Smooth muscle cell (in vitro differentiated cells): ENCODE results near the gene PREX1. TPM values are rescaled to one million over a fixed set of nuclear protein-coding genes. Genes with fewer than 3 reads are reported as not detected.

Experiments
- DNase-seq: peaks from one replicate; lab custom pipeline; 2025; ENCODE audit not compliant: unreplicated experiment; lab: John Stamatoyannopoulos, UW
- H2AFZ ChIP-seq: fragments of 200-600 bp; sonication (generic); 2 replicates; pipeline ENCODE4 v1.6.0; 2016; ENCODE audit warnings: antibody characterized with exemption, low read depth, mild to moderate bottlenecking
- H3F3A ChIP-seq: fragments of 200-600 bp; sonication (generic); 2 replicates; pipeline ENCODE4 v1.6.0; 2017; ENCODE audit warnings: antibody characterized with exemption, low read depth
- H3K27ac ChIP-seq: fragments of 200-600 bp; sonication (generic); 2 replicates; pipeline ENCODE4 v1.5.1; 2016; ENCODE audit warnings: low read depth, mild to moderate bottlenecking
- H3K27me3 ChIP-seq: fragments of 200-600 bp; sonication (generic); 2 replicates; pipeline ENCODE4 v1.6.1; 2016; ENCODE audit warnings: low read depth, mild to moderate bottlenecking
- H3K36me3 ChIP-seq: fragments of 200-600 bp; sonication (generic); 2 replicates; pipeline ENCODE4 v1.5.1; 2016; ENCODE audit warnings: low read depth
- H3K4me1 ChIP-seq: fragments of 200-600 bp; sonication (generic); 2 replicates; pipeline ENCODE4 v1.5.1; 2016; ENCODE audit warnings: low read depth
- H3K4me2 ChIP-seq: fragments of 200-600 bp; sonication (generic); 2 replicates; pipeline ENCODE4 v1.6.0; 2016; ENCODE audit warnings: mild to moderate bottlenecking
- H3K4me3 ChIP-seq: fragments of 200-600 bp; sonication (generic); 2 replicates; pipeline ENCODE4 v1.5.1; 2016; ENCODE audit warnings: mild to moderate bottlenecking
- H3K79me2 ChIP-seq: fragments of 200-600 bp; sonication (generic); 2 replicates; pipeline ENCODE4 v1.6.0; 2016; ENCODE audit warnings: low read depth, mild to moderate bottlenecking
- H3K9ac ChIP-seq: fragments of 200-600 bp; sonication (generic); 2 replicates; pipeline ENCODE4 v1.6.0; 2016; ENCODE audit warnings: low read depth
- H3K9me3 ChIP-seq: fragments of 200-600 bp; sonication (generic); replicated peaks from 2 replicates; pipeline ENCODE4 v1.5.1; 2016; ENCODE audit warnings: low read depth
- H4K20me1 ChIP-seq: fragments of 200-600 bp; sonication (generic); 2 replicates; pipeline ENCODE4 v1.6.0; 2016; ENCODE audit warnings: low read depth
- CTCF ChIP-seq: fragments of 200-600 bp; sonication (generic); IDR thresholded peaks from 2 replicates; pipeline ENCODE4 v1.5.1; 2017; ENCODE audit warnings: borderline replicate concordance, mild to moderate bottlenecking, antibody characterized with exemption; ENCODE audit not compliant: insufficient read depth, poor library complexity, severe bottlenecking
- WGBS: methylation state at CpG from one replicate; pipeline ENCODE4 v1.1.7; 2016; ENCODE audit warnings: low lambda C conversion rate; 5-methylcytosine and 5-hydroxymethylcytosine counted together
- polyA plus RNA-seq: library from polyadenylated mRNA; unstranded; fragments of >200 nt; fragmentation: Nextera tagmentation; extraction: Ambion mirVana; gene quantifications from 2 replicates; pipeline ENCODE4 v1.2.1, GENCODE V29; 2016
- total RNA-seq: library from RNA; depleted of rRNA; stranded (reverse); fragments of >200 nt; gene quantifications from 2 replicates; pipeline ENCODE4 v1.2.3, GENCODE V29; 2014

PREX1 gene
- total and polyA plus RNA-seq, 2 experiments from 2014 or later = 0.04 to 0.30 TPM

GRCh38 chr20:48678421-48678820 is 149.4 kb downstream of the PREX1 start:
- WGBS = 95% methylated on average over 5 of the region's 5 CpGs
- no peak overlapping the region for H3K4me3 ChIP-seq
- H3K27ac ChIP-seq = no peak overlapping the region
- DNase-seq = no peak
- no peaks in the 10 kb centered on the region for H4K20me1 ChIP-seq
- no peaks in the 10 kb centered on the region for H3K27me3 ChIP-seq
- peaks cover 16% of the 10 kb centered on the region for H3K4me1 ChIP-seq
- no peak overlapping the region for H3K4me2 ChIP-seq
- H2AFZ ChIP-seq = no peak overlapping the region
- H3K79me2 ChIP-seq = no peaks in the 10 kb centered on the region
- TF ChIP-seq CTCF = no peak
- H3F3A ChIP-seq = no peaks in the 10 kb centered on the region
- H3K9me3 ChIP-seq = no peaks in the 10 kb centered on the region
- H3K36me3 ChIP-seq = no peaks in the 10 kb centered on the region
- H3K9ac ChIP-seq = no peak overlapping the region

- 93% methylated on average over 12 of the region's 12 CpGs for WGBS
- H3K36me3 ChIP-seq = no peaks in the 10 kb centered on the region
- H3K9me3 ChIP-seq = no peaks in the 10 kb centered on the region
- no peak overlapping the region for H3K27ac ChIP-seq
- H3K4me3 ChIP-seq = no peak overlapping the region
- H4K20me1 ChIP-seq = no peaks in the 10 kb centered on the region
- no peaks in the 10 kb centered on the region for H3F3A ChIP-seq
- H3K4me2 ChIP-seq = no peak overlapping the region
- H3K79me2 ChIP-seq = no peaks in the 10 kb centered on the region
- H3K4me1 ChIP-seq = peaks cover under 1% of the 10 kb centered on the region
- no peaks in the 10 kb centered on the region for H3K27me3 ChIP-seq
- no peak overlapping the region for H3K9ac ChIP-seq
- no peak overlapping the region for H2AFZ ChIP-seq
- TF ChIP-seq CTCF = no peak
- no peak for DNase-seq
These were observed 150.9 kb downstream of the PREX1 start for GRCh38 chr20:48676795-48677460.

GRCh38 chr20:48676125-48676524 is 151.7 kb downstream of the PREX1 start:
- H3K36me3 ChIP-seq = no peaks in the 10 kb centered on the region
- H3K27ac ChIP-seq = no peak overlapping the region
- H3K27me3 ChIP-seq = no peaks in the 10 kb centered on the region
- no peak for TF ChIP-seq CTCF
- H3K79me2 ChIP-seq = no peaks in the 10 kb centered on the region
- no peaks in the 10 kb centered on the region for H3K4me1 ChIP-seq
- no peaks in the 10 kb centered on the region for H3F3A ChIP-seq
- no peak overlapping the region for H2AFZ ChIP-seq
- H3K9ac ChIP-seq = no peak overlapping the region
- H3K4me2 ChIP-seq = no peak overlapping the region
- no peaks in the 10 kb centered on the region for H3K9me3 ChIP-seq
- H4K20me1 ChIP-seq = no peaks in the 10 kb centered on the region
- no peak for DNase-seq
- H3K4me3 ChIP-seq = no peak overlapping the region
- WGBS = 93% methylated on average over 9 of the region's 9 CpGs

GRCh38 chr20:48674461-48674860 is 153.3 kb downstream of the PREX1 start:
- no peaks in the 10 kb centered on the region for H3F3A ChIP-seq
- no peaks in the 10 kb centered on the region for H3K36me3 ChIP-seq
- no peaks in the 10 kb centered on the region for H4K20me1 ChIP-seq
- no peak overlapping the region for H3K9ac ChIP-seq
- H3K27ac ChIP-seq = no peak overlapping the region
- no peak for DNase-seq
- H3K79me2 ChIP-seq = no peaks in the 10 kb centered on the region
- no peak overlapping the region for H2AFZ ChIP-seq
- WGBS = 96% methylated on average over 3 of the region's 3 CpGs
- no peak for TF ChIP-seq CTCF
- no peak overlapping the region for H3K4me2 ChIP-seq
- no peaks in the 10 kb centered on the region for H3K27me3 ChIP-seq
- H3K4me1 ChIP-seq = no peaks in the 10 kb centered on the region
- no peaks in the 10 kb centered on the region for H3K9me3 ChIP-seq
- no peak overlapping the region for H3K4me3 ChIP-seq
